Stimulated activated CD8-positive, alpha-beta memory T cell treated with anti-CD3 and anti-CD28 coated beads, Interleukin-15, amount 100 ng/mL, for 4 hours (primary cell): ENCODE data around the gene NTS.

Experiments used
- DNase-seq, 2 donors: peaks; one replicate each; pipeline ENCODE4 v3.0.0-alpha.2; 2020; ENCODE audit warnings: low read depth in 2 of 2

NTS gene

DNA sequence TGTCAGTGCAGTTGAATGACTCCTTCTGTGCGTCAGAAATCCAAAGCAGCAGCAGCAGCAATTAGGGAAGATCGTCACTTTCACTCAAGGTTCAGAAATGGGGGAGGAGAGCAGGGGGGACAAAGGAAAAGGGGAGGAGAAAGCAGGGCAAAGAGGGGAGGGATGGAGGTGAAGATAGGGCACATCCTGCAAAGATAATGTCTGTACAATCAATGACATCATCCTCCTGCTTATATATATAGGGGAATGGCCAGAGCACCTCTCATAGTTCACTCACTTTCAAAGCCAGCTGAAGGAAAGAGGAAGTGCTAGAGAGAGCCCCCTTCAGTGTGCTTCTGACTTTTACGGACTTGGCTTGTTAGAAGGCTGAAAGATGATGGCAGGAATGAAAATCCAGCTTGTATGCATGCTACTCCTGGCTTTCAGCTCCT lies at the start of gene NTS:
NTS (plus strand) TSS at position 265 of the 431 bp plus-strand sequence; CDS start at position 374, 109 bp downstream.
- DNase-seq, result no peak

DNA sequence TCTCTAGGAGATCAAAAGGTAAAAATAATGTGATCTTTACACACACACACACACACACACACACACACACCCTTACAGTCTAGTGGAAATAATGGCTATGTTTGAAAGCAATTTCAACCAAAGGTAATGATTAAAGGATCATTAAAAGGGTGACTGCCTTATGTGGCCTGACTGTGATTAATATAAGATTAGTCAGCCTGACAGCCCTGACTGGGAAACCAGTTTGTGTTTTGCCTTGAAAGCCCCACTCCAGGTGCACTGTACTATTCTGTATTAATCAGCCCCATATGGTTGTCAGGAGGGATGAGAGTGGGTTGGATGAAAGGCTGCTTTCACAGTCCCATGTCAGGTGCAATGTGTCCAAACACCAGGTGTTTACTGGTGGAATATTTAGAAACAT lies 48.3 kb upstream of the NTS start:
- no peak for DNase-seq

- DNase-seq, result no peak
These were observed 45.5 kb upstream of the NTS start for GRCh38 chr12:85828576-85828975.

- no peak for DNase-seq
These were observed 44.7 kb upstream of the NTS start for GRCh38 chr12:85829391-85829790.

GRCh38 chr12:85831327-85831990 lies 42.6 kb upstream of the NTS start:
- DNase-seq, result no peak

- no peak for DNase-seq
These were observed 40.5 kb upstream of the NTS start for GRCh38 chr12:85833579-85833978.

GRCh38 chr12:85834378-85834777 lies 39.7 kb upstream of the NTS start:
- DNase-seq, result no peak

DNA sequence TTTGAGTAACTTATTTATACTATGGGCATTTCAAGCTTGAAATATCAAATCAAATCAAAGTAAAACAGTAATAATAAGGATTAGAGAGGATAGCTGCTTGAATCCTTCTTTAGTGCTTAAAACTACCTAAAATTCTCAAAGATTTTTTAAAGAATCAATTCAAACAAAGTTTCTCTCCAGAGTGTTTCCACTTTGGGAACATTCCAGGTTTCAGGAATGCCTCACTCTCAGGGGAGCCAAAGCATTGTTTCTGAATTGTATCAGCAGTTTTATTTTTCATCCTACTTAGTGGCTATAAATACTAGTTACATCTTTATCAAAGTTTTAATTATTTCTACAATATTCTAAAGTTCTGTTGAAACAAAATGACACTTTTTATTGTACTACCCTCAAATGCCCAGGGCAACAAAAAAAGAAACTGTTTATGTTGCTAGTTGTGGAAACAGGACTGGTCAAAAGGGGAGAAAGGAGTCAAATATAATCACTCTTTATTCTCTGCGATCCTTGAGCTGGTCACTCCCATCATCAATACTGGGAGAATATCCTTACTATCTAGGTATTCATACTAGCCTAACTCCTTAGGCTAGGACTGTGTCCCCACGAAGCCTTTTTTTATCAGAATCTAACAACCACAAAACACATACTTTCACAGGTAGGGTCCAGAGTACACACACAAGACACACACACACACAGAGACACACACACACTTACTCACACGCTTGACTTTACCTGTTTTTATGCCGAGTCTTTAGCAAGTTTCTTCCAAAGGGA lies 38.5 kb upstream of the NTS start:
- no peak for DNase-seq

GRCh38 chr12:85836197-85837090 lies 37.7 kb upstream of the NTS start, which contains the start of gene RASSF9:
Gene RASSF9 (minus strand): TSS chr12:85836409. CDS start chr12:85836201, 208 bp downstream.
- no peak for DNase-seq

DNA sequence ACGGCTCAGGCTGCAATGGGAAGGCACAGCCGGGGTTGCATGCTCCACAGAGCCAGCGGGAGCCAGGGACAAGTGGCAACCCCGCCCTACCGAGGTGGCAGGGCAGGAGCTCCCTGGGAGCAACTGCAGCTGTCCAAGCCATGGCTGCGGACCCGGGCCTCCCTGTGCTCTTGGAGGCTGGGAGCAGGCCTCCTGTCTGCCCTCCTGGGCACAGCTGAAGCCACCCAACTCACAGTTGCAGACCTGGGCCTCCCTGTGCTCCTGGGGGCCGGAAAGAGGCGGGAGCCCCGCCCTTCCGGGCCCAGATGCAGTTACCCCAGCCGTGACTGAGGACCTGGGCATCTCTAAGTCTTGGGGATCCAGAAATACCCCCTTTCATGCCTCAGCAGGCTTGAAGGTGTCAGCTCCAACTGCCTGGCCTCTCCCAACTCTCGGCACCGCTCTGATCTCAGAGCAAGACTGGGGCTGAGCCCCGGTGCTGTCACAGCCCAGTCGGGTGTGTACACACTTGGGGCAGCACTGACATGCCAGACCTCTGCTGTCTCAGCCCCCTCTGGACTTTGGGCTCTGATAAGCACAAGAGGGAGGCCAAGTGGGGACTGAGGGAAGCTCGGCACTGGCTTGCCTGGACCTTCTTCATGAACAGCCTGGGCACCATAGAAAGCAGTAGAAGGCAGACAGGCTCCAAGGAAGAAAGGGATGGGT lies 30.3 kb upstream of the NTS start:
- no peak for DNase-seq

DNA sequence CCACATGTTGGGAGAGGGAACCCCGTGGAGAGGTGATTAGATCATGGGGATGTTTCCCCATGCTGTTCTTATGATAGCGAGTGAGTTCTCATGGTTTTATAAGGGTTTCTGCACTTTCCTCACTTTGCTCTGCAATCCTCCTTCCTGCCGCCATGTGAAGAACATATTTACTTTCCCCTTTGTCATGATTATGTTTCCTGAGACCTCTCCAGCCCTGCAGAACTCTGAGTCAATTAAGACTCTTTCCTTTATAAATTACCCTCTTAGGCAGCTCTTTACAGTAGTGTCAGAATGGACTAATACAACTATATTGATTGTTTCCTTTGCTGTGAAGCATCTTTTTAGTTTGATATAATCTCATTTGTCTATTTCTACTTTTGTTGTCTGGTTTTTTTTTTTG lies 24.8 kb upstream of the NTS start:
- no peak for DNase-seq

- no peak for DNase-seq
These were observed 18.8 kb upstream of the NTS start for GRCh38 chr12:85855305-85855704.

GRCh38 chr12:85856966-85857365 lies 17.1 kb upstream of the NTS start:
- no peak for DNase-seq

- DNase-seq, result no peak
These were observed 8.2 kb upstream of the NTS start for GRCh38 chr12:85865890-85866289.

GRCh38 chr12:85866986-85867776 lies 6.9 kb upstream of the NTS start:
- no peak for DNase-seq

GRCh38 chr12:85872497-85873091 lies 1.5 kb upstream of the NTS start:
- no peak for DNase-seq

- no peak for DNase-seq
These were observed 3.4 kb downstream of the NTS start for GRCh38 chr12:85877459-85877858.

DNA sequence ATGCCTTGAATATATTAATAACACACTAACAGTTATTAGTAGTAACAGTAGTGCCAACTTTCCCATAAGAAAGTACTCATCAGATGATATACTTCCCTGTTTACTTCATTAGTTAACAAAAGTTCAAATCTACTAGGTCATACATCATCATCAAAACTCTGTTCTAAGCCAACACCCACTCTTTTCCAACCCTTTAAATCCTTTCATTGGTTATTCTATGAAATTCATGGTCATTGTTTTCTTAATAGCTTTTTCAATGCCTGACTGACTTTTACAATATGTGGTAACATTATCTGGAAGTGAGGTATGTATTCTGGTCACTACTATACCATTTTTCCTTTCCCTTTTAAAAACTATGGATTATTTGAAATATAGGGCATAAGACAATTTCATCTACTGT lies 9.7 kb downstream of the NTS start:
- no peak for DNase-seq

- no peak for DNase-seq
These were observed 20.6 kb downstream of the NTS start for GRCh38 chr12:85894653-85895052.

- DNase-seq, result no peak
These were observed 46.3 kb downstream of the NTS start for GRCh38 chr12:85920324-85920947.
